GM21526 (cell line): ENCODE results near the gene FN3KRP.
"Not testable (repeated sequence)": the region's sequence is repeated elsewhere in the genome, so short reads cannot be mapped to it uniquely, and the experiment has no call there.

Experiments used
- ATAC-seq: cut with Tn5 transposase; IDR thresholded peaks from one replicate; pipeline ENCODE4 v1.9.1; 2021; ENCODE audit warnings: moderate library complexity; ENCODE audit not compliant: unreplicated experiment, low FRiP score

The FN3KRP gene

GRCh38 chr17:82740906-82741759 lies 24.6 kb downstream of the FN3KRP start:
- ATAC-seq = no peak

GRCh38 chr17:82743344-82744219 lies 27.1 kb downstream of the FN3KRP start:
- no peak for ATAC-seq

GRCh38 chr17:82744736-82745135 lies 28.2 kb downstream of the FN3KRP start:
- ATAC-seq = not testable (repeated sequence)

GRCh38 chr17:82745524-82745923 lies 29.0 kb downstream of the FN3KRP start:
- no peak for ATAC-seq

GRCh38 chr17:82748756-82749155 lies 32.2 kb downstream of the FN3KRP start:
- no peak for ATAC-seq

- no peak for ATAC-seq
These were observed 33.9 kb downstream of the FN3KRP start for GRCh38 chr17:82750241-82750908.

GRCh38 chr17:82751171-82751570 lies 34.7 kb downstream of the FN3KRP start:
- ATAC-seq = no peak

- peak; percentile 68 for ATAC-seq
These were observed 35.3 kb downstream of the FN3KRP start, which contains the start of gene TBCD for GRCh38 chr17:82751571-82752370. TBCD (plus strand) TSS chr17:82752065; CDS start chr17:82752194, 129 bp downstream.

- ATAC-seq = peak; percentile 32
These were observed 36.1 kb downstream of the FN3KRP start for GRCh38 chr17:82752371-82753200.

GRCh38 chr17:82753201-82753464 lies 36.6 kb downstream of the FN3KRP start:
- ATAC-seq = no peak

GRCh38 chr17:82754297-82755208 lies 38.0 kb downstream of the FN3KRP start:
- ATAC-seq = no peak

GRCh38 chr17:82756166-82756565 lies 39.7 kb downstream of the FN3KRP start:
- ATAC-seq = no peak

- ATAC-seq = no peak
These were observed 48.9 kb downstream of the FN3KRP start for GRCh38 chr17:82765371-82765770.

GRCh38 chr17:82767041-82767754 lies 50.7 kb downstream of the FN3KRP start:
- ATAC-seq = no peak

- ATAC-seq = no peak
These were observed 52.5 kb downstream of the FN3KRP start for GRCh38 chr17:82769041-82769440.

GRCh38 chr17:82772026-82772425 lies 55.5 kb downstream of the FN3KRP start:
- ATAC-seq = no peak

- not testable (repeated sequence) for ATAC-seq
These were observed 58.0 kb downstream of the FN3KRP start for GRCh38 chr17:82774456-82774855.
